NCI-H2029 (cell line): ENCODE data around the gene TKT.
A peak's percentile ranks its signal among the peaks of the same experiment; 100 is the strongest.
"Not testable (repeated sequence)": the region's sequence is repeated elsewhere in the genome, so short reads cannot be mapped to it uniquely, and the experiment has no call there.

Experiments used
- DNase-seq: peaks from one replicate; lab custom pipeline; 2025; lab: John Stamatoyannopoulos, UW

Gene TKT

GRCh38 chr3:53255775-53256703, at the start of gene TKT:
TKT (minus strand) TSS chr3:53256022; CDS start chr3:53255942, 80 bp downstream.
- peak; percentile 68 for DNase-seq

GRCh38 chr3:53303957-53304356, 48.1 kb upstream of the TKT start:
- DNase-seq, result no peak

- DNase-seq, result no peak
Observed at GRCh38 chr3:53303549-53303948, 47.7 kb upstream of the TKT start.

GRCh38 chr3:53300826-53301225, 45.0 kb upstream of the TKT start:
- no peak for DNase-seq

GRCh38 chr3:53299611-53300023, 43.8 kb upstream of the TKT start:
- not testable (repeated sequence) for DNase-seq

GRCh38 chr3:53295410-53295809, 39.6 kb upstream of the TKT start:
- DNase-seq, result no peak

- DNase-seq, result no peak
Observed at GRCh38 chr3:53293867-53294266, 38.0 kb upstream of the TKT start.

- no peak for DNase-seq
Observed at GRCh38 chr3:53288214-53288613, 32.4 kb upstream of the TKT start.

GRCh38 chr3:53287131-53287629, 31.4 kb upstream of the TKT start:
- DNase-seq, result no peak

- no peak for DNase-seq
Observed at GRCh38 chr3:53286727-53287126, 30.9 kb upstream of the TKT start.

- DNase-seq, result no peak
Observed at GRCh38 chr3:53282581-53282980, 26.8 kb upstream of the TKT start.

GRCh38 chr3:53278667-53279066, 22.8 kb upstream of the TKT start:
- no peak for DNase-seq

- no peak for DNase-seq
Observed at GRCh38 chr3:53274938-53275605, 19.2 kb upstream of the TKT start.

GRCh38 chr3:53273146-53273670, 17.4 kb upstream of the TKT start:
- DNase-seq, result no peak

- DNase-seq, result peak; percentile 49
Observed at GRCh38 chr3:53269888-53270880, 14.4 kb upstream of the TKT start.

- not testable (repeated sequence) for DNase-seq
Observed at GRCh38 chr3:53269193-53269592, 13.4 kb upstream of the TKT start.

- DNase-seq, result no peak
Observed at GRCh38 chr3:53267766-53268165, 11.9 kb upstream of the TKT start.

- DNase-seq, result no peak
Observed at GRCh38 chr3:53264718-53265117, 8.9 kb upstream of the TKT start.

- no peak for DNase-seq
Observed at GRCh38 chr3:53263907-53264306, 8.1 kb upstream of the TKT start.

GRCh38 chr3:53261712-53262111, 5.9 kb upstream of the TKT start:
- no peak for DNase-seq

- DNase-seq, result no peak
Observed at GRCh38 chr3:53260286-53260785, 4.5 kb upstream of the TKT start.
